Retinal pigment epithelial cell (primary cell): ENCODE results near the gene ITGAL.

Experiments used
- DNase-seq: peaks from one replicate; pipeline ENCODE4 v3.0.0-alpha.2; 2010; ENCODE audit warnings: low read depth
- H3K4me3 ChIP-seq: 2 replicates; pipeline ENCODE4 v1.5.1; 2011; ENCODE audit warnings: mild to moderate bottlenecking, low read length, control low read depth, moderate library complexity
- TF ChIP-seq, protein P1 (sequence below): conservative IDR thresholded peaks from 2 replicates; pipeline ENCODE4 v1.5.1; 2011; ENCODE audit warnings: low read depth, low read length, control low read depth, inconsistent platforms

The ITGAL gene

DNA sequence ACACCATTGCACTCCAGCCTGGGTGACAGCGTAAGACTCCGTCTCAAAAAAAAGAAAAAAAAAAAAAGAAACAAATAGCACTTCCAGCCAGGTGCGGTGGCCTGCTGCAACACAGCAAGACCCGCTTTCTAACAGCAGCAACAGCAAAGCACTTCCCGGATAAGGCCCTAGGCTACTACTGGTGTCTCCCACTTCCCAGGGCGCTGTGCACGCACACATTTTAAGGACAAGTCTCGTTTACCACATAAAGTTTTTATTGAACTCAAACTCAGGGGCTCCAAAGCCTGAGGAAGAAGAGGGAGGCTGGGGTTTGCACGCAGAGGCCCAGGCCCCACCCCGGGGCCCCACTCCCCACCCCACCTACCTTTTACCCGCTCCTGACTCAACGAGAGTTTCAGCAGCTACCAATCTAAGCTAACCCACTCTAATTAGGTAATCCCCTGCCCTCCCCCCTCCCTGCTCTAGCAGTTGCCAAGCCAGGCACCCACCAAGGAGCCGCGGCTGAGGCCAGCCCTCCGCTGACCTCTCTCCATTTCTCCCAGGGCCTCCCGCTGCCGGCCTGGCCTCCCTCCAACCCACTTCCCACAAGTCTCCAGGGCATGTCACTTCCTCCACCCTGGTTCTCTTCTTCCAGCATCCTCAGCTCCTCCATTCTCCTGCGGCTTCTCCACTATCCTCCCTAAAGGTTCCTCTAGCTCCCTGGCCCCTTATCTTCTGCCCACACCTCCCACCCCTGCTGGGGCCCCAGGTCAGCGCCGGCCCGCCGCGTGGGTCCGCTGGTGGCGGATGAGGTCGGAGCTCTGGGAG, 51.4 kb downstream of the ITGAL start:
- TF ChIP-seq, protein P1, sequence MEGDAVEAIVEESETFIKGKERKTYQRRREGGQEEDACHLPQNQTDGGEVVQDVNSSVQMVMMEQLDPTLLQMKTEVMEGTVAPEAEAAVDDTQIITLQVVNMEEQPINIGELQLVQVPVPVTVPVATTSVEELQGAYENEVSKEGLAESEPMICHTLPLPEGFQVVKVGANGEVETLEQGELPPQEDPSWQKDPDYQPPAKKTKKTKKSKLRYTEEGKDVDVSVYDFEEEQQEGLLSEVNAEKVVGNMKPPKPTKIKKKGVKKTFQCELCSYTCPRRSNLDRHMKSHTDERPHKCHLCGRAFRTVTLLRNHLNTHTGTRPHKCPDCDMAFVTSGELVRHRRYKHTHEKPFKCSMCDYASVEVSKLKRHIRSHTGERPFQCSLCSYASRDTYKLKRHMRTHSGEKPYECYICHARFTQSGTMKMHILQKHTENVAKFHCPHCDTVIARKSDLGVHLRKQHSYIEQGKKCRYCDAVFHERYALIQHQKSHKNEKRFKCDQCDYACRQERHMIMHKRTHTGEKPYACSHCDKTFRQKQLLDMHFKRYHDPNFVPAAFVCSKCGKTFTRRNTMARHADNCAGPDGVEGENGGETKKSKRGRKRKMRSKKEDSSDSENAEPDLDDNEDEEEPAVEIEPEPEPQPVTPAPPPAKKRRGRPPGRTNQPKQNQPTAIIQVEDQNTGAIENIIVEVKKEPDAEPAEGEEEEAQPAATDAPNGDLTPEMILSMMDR, result no peak
- no peak overlapping the region for H3K4me3 ChIP-seq
- DNase-seq, result no peak

DNA sequence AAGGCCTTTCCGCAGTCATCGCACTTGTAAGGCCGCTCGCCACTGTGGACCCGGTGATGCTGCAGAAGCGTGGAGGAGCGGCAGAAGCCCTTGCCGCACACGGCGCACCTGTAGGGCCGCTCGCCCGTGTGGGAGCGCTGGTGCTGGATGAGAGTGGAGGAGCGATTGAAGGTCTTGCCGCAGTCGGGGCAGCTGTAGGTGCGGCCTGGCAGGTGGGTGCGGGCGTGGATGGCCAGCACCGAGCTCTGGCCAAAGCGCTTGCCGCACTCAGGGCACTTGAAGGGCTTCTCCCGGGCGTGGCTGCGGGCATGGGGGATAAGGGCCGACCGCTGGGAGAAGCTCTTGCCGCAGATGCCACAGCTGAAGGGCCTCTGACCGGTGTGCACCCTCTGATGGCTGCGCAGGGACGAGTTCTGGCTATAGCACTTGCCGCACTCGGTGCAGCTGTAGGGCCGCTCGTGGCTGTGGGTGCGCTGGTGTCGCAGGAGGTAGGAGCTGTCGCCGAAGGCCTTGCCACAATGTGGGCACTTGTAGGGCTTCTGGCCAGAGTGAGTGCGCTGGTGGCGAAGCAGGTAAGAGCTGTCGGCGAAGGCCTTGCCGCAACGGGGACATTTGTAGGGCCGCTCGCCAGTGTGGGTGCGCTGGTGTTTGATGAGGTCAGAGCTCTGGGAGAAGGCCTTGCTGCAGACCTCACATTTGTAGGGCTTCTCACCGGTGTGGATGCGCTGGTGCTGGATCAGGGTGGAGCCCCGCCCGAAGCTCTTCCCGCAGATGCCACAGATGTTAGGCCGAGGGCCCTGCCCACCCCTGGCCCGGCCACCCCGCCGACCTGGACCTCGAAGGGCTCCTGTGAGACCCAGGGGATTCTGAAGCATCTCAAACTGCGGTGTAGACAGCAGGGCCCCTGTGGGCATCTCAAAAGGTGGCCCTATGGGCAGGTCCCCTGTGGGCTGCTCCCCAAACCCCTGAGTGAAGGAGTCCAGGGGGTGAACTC, 52.3 kb downstream of the ITGAL start:
- TF ChIP-seq, protein P1, result no peak
- DNase-seq, result no peak
- H3K4me3 ChIP-seq, result no peak overlapping the region

DNA sequence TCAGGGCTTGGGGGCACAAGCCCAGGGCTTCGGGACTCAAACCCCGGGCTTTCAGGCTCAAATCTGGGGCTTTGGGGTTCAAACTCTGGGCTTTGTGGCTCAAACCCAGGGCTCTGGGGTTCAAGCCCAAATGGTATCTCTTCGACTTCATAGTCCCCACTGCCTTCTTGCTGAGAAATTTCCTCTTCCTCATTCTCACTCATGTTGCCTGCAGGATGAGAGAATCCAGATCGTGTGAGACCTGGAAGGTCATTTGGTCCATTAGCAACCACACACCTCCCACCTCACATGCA, 53.2 kb downstream of the ITGAL start:
- TF ChIP-seq, protein P1, result no peak

DNA sequence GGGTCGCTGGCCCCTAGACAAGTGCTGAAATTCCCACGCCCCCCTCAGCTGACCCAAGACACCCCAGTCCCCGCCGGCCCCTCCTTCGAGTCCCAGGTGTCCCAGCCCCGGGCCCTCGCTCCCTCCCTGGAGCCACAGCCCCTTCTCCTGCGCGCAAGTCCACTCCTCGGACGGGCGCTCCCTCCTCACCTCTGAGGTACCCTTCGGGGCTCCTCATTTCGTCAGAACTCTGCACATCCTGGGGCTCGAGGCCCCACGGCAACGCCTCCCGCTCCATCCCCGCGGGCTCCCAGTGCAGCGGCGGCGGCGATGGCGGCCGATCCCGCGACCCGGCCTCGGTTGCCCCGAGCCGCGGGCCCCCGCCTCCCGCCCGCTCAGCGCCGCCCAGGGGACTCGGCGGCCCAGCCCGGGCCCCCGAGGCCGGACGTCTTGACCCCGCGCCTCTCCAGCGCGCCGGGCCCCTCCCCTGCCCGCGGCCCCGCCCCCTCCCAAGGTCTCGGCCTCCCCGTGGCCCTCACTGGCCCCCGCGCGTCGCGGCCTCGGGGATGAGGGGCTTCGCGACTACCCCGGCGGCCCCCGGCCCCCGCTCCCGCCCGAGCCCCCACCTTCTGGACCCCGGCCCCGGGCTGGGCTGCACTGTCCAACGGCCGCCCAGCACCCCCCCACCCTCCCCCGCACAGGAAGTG, 53.7 kb downstream of the ITGAL start, which contains the start of gene ZNF768:
ZNF768 (minus strand) TSS at position 430 of the 686 bp plus-strand sequence; CDS start at position 277, 153 bp downstream.
- H3K4me3 ChIP-seq, result peak within 1 kb of the TSS; percentile 60
- no peak for DNase-seq
- TF ChIP-seq, protein P1, result no peak

More for the DNA sequence above, 53.2 kb downstream of the ITGAL start:
- peak overlapping the region; percentile 60 for H3K4me3 ChIP-seq
- no peak for DNase-seq

DNA sequence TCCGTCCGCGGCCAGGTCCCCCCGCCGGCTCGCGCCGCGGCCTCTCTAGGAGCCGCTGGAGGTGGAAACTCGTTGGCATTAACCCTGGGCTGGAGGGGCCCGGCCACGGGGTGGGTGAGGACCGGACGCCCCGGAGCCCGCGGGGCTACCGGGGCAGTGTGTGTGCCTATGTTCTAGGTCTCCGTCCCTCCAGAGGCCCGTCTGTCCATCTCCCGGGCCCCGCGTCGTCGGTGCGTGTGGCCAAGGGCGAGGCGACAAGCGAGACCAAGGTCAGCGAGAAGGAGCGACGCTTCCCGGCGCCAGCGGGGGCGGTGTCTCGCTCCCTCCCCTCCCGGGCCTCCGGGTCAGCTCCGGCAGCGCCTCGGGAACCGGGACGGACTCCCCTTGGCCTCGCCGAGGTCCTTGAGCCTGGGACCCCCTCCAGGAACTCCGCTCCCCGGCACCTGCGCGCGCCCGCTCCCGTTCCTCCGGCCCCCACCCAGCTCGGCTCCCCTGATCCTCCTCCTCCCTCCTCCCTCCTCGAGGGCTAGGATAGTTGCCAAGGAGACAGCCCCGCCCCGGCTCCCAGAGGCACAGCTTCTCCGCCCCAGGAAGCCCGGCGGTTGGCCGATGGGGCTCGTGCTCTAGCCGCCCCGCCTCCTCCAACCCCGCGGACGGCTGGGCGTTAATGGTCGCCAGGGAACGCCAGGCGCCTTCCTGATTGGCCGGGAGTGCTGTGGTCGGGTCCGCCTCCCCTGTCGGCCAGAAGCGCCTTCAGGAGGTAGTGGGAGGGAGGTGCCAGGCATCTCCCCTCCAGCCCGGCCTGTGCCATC, 54.5 kb downstream of the ITGAL start:
- TF ChIP-seq, protein P1, result peak; percentile 34
- peak overlapping the region; percentile 60 for H3K4me3 ChIP-seq
- DNase-seq, result peak; percentile 92

DNA sequence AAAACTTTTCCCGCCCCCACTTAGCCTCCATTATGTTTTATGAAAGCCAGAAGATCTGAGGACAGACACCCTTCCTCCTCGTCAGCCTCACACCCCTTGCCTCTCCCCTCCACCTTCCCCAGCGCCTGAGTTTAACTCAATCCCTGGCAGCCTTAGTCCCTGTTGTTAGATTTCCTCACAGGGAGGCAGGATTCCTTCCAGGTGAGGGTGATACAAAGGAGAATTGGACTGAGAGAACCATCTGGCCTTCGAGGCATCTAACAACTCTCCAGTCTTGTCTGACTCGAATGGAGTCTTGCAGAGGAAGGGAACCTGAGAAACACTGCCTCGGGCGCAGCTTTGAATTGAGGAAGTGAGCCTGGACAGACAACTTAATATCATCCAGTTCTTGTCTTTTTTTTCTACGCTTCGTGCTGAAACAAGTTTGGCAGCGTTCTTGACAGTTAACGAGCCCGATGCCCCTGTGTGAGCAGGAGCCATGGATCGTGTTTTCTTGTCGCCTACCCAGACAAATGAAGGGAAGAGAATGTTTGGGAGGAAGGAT, 55.2 kb downstream of the ITGAL start:
- DNase-seq, result no peak
- TF ChIP-seq, protein P1, result no peak
- peak overlapping the region; percentile 30 for H3K4me3 ChIP-seq
